Measurements from ENCODE around the gene MSX2.

MSX2 gene

DNA sequence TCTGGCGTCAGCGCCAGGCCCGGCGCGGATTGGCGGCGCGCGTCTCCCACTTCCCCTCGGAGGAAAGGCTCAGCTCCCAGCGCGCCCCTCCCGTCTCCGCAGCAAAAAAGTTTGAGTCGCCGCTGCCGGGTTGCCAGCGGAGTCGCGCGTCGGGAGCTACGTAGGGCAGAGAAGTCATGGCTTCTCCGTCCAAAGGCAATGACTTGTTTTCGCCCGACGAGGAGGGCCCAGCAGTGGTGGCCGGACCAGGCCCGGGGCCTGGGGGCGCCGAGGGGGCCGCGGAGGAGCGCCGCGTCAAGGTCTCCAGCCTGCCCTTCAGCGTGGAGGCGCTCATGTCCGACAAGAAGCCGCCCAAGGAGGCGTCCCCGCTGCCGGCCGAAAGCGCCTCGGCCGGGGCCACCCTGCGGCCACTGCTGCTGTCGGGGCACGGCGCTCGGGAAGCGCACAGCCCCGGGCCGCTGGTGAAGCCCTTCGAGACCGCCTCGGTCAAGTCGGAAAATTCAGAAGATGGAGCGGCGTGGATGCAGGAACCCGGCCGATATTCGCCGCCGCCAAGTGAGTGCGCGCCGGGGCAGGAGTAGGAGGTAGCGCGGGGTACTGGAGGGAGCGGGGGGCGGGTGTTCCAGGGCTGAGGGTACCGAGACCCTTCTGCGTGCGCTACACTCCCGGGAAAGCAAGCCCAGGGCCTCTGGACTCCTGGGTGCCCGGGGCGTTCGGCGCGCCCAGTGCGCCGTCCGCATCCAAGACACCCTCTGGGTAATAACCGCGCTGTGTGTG lies at the start of gene MSX2:
Gene MSX2, plus strand, starts transcription at position 99 of the 777 bp plus-strand sequence. Its CDS starts 78 bp downstream, at position 177.
- peak; percentile 23 for DNase-seq (ENCODE audit: low read depth)

- DNase-seq (ENCODE audit: low read depth) = no peak
These were observed 49.3 kb upstream of the MSX2 start for GRCh38 chr5:174675110-174675509.

DNA sequence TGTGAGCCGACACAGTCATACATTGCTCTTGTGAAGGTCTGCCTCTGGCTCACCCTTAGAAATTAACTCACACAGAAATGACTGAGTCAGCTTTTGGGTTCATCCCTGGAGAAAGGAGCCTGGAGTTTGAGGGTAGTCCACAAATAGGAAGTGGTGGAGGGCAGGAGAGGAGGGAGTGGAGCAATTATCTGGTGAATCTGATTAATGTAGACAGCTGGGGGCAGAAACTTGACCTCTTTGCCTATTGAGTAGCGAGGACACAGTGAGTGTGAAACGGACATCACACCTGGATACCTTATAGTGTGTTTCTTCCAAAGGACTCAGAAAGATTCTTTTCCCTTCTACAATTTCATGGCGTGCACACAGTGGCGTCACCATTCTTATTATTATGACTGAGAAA lies 48.5 kb upstream of the MSX2 start:
- DNase-seq (ENCODE audit: low read depth) = no peak

DNA sequence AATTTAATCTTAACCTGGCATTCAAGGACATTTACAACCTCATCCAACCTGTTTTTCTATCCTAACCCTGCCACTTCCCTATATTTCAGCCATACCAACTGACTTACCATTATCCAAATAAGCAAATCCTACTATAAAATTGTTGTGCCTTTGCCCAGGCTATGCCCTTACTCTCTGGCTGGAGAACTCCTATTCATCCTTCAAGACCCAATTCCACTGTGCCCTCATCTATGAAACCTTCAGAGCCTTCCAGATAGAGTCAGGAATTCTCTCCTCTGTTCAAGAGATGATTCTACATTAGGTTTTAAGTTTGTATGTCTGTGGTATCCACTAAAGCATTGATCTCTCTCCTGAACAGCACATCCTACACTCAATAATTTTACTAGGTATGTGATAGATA lies 46.3 kb upstream of the MSX2 start:
- no peak for DNase-seq (ENCODE audit: low read depth)

- DNase-seq (ENCODE audit: low read depth) = no peak
These were observed 43.3 kb upstream of the MSX2 start for GRCh38 chr5:174680901-174681565.

GRCh38 chr5:174687503-174687902 lies 36.9 kb upstream of the MSX2 start:
- no peak for DNase-seq (ENCODE audit: low read depth)

DNA sequence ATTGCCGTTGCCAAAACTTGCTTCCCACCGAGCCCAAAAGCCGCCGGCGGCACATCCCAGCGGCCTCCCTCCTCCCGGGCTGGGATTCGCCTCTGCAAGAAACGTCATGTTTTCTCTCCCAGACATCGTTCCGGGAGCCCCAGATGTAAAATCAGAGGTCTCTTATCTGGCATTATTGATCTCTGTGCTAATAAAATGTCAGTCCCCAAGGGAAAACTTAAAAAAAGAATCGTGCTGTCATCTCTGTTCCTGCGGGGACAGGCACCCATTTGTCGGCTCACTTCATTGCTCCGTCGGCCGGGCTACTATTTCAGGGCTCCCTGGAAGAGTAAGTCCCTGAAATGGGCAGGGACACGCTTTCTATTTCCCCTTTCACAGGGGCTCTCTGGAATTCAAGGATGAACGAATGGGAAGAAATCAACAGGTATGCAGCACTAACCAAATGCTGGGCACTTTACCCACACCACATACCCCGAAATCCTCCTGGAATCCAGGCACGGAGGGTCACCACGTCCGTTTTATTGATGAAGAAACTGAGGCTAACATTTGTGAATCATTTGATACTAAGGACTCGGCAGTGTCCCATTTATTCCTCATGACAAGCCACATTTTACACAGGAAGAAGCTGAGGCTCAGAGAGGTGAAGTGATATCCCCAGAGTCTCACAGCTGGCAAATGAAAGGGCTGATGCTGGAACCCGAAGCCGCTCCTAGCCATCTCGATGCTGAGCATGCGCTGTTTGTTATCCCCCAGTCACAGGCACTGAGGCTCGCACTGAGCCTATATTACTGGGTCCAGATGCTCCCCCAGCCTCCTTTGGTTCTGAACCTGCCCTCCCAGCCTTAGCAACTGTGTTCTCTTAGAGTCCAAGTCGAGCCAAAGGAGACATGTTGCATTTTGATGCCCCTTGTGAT lies 35.7 kb upstream of the MSX2 start:
- DNase-seq (ENCODE audit: low read depth) = no peak

- DNase-seq (ENCODE audit: low read depth) = no peak
These were observed 34.1 kb upstream of the MSX2 start for GRCh38 chr5:174690271-174690670.

DNA sequence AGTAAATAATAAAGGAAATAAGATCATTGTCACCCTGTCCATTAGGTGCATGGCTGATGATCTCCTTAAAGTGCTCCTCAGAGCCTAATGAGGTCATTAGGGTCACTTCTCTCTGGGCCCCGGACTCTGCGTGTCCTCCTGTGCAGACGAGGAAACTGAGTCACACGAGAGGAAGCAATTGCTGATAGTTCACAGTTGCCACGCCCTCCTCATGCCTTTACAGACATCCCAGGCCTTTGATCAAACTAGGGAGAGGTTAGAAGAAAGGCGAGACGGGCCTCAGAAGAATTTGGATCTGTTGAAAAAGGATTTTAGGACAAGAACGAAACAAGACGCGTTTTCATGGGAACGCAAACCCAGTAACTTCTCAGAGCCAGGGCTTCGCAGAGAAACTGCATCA lies 32.0 kb upstream of the MSX2 start:
- DNase-seq (ENCODE audit: low read depth) = no peak

DNA sequence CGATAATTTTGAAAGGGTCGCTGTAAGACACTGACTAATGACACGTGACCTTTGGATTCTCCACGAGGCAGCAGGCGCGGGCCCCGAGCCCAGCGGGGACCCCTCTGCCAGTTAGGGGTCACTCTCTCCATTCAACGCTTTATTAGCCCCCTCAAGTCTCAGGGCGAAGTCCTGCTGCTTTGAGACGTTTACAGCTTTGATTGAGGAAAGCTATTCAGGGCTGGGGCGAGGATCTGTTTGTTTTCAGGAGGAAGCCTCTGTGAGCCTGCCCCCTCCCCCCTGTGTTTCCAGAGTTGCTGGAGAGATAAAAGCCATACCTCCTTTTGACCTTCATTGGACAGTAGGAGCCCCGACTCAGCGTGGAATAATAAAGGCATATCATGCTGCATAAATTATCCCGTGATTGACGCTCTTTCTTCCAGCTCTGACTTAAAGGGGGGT lies 31.4 kb upstream of the MSX2 start:
- DNase-seq (ENCODE audit: low read depth) = no peak

- DNase-seq (ENCODE audit: low read depth) = no peak
These were observed 30.5 kb upstream of the MSX2 start for GRCh38 chr5:174693697-174694385.

DNA sequence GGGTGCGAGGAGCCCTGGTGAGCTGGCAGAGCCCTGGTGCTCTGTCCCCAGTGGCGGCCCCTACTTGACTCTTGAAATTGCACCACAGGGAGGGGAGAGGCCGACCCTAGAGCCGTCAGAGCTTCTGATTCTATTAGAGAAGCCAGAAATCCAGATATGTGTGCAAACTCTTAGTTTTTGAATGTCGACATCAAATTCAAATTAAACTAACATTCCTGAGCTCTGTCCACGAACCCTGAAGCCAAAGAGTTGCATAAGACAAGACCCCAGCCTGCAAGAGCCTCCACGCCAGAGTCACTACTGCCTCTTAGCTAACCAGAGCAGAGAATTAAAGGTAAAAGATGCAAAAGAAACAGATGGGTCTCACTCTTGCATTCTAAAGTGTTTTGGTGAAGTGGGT lies 29.8 kb upstream of the MSX2 start:
- no peak for DNase-seq (ENCODE audit: low read depth)

DNA sequence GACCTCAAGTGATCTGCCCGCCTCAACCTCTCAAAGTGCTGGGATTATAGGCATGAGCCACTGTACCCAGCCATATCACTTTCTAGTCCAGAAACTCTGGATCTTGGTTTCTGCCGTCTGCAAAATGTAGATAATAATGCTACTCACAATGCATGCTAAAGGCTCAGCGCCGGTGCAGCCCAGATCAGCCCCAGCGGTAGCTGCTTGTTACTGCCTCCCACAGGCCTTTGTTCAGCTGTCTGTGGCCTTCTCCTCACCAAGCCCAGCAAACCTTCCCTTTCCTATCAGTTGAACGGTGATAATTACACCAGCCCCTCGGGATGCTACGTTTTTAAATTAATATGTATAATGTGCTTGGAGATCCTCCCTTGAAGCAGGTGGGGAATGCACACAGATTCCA lies 26.2 kb upstream of the MSX2 start:
- no peak for DNase-seq (ENCODE audit: low read depth)

DNA sequence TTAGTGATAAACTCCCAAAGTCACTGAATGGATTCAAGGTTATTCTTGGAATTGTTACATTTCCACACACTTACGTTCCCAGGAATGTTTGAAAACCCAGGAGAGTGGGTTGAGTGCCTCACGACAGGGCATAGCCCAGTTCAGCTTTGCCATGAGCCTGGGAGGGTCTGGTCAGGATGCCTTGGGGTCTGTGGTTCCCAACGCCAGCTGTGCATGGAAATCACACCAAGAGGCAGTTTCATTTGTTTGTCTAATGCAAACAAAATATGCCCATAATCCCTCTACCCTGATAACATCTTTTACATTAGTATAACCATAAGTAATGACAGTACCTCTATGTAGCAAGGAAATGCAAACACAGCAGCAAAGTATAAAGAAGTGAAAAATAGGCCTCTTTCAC lies 25.3 kb upstream of the MSX2 start:
- no peak for DNase-seq (ENCODE audit: low read depth)

DNA sequence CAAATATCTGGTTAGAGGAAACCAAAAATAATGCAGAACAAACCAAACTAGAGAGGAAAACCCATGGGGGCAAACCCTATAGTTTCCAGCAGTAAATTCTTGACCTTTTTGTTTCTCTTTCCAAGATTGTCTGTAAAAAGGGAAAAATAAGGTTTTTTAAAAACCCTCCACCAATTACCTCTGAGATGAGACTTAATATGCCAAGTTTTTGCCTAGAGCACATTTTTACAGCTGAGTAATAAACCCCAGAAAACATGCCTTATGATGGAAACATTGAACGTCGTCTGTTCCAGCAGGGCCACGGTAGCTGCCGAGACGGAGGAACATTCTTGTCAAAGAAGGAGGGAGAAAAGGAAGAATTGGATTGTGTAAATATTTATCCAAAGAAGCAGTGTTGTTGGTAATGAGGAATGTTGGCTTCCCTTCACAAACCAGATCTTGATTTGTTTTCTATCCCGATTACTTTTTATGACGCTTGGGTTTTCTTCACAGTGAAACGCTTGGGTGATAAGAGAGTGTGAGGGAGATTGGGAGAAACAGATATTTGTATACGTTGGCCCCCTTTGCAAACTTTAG lies 17.3 kb upstream of the MSX2 start:
- no peak for DNase-seq (ENCODE audit: low read depth)

DNA sequence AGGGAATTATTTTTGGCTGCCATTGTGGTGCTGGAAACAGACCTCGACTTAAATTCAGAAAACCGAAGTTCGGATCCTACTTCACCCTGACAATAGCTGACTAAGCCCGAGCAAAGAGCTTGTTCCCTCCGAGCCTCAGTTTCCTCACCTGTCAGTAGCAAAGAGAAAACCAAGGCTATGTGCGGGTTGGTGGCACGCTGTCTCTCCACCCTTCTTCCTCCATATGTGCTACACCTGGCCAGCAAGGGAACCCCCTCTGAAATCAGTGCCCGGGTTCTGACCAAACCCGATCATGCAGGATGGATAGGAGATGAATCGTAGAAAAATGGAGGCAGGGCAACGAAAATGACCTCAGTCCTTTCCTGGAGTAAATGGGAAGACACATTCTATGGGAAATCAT lies 16.7 kb upstream of the MSX2 start:
- no peak for DNase-seq (ENCODE audit: low read depth)

GRCh38 chr5:174708476-174709207 lies 15.7 kb upstream of the MSX2 start:
- DNase-seq (ENCODE audit: low read depth) = no peak

GRCh38 chr5:174714751-174715150 lies 9.6 kb upstream of the MSX2 start:
- no peak for DNase-seq (ENCODE audit: low read depth)

- no peak for DNase-seq (ENCODE audit: low read depth)
These were observed 8.6 kb upstream of the MSX2 start for GRCh38 chr5:174715804-174716203.

- DNase-seq (ENCODE audit: low read depth) = no peak
These were observed 6.4 kb upstream of the MSX2 start for GRCh38 chr5:174717826-174718455.

Measured in T-helper 22 cell (primary cell).